Activated CD4-positive, alpha-beta T cell treated with anti-CD3 and anti-CD28 coated beads, Interleukin-2, amount 10 ng/mL, durations not matched to agents 7 days and 5 days (primary cell): ENCODE data around the gene AMOTL1. TPM values are rescaled to one million over a fixed set of nuclear protein-coding genes. Genes with fewer than 3 reads are reported as not detected.

Experiments
- CTCF ChIA-PET: fragments of 350-600 bp; sonication (Branson Sonifier 250); formaldehyde crosslinking; loops from one replicate; lab custom pipeline; 2021; ENCODE audit warnings: antibody characterized with exemption; lab: Charles Lee
- POLR2A ChIA-PET: fragments of 350-600 bp; sonication (Branson Sonifier 250); formaldehyde crosslinking; loops from one replicate; lab custom pipeline; 2021; ENCODE audit warnings: antibody characterized with exemption; lab: Charles Lee
- DNase-seq: peaks from one replicate; pipeline ENCODE4 v3.0.0-alpha.2; 2020
- H3K27ac Mint-ChIP-seq: one replicate; pipeline ENCODE4 v1.8.0; 2021; ENCODE audit warnings: mild to moderate bottlenecking, moderate library complexity, mixed read lengths
- H3K27me3 Mint-ChIP-seq: one replicate; pipeline ENCODE4 v1.8.0; 2021; ENCODE audit warnings: mixed read lengths
- H3K36me3 Mint-ChIP-seq: one replicate; pipeline ENCODE4 v1.8.0; 2021; ENCODE audit warnings: low read depth, mixed read lengths
- H3K4me1 Mint-ChIP-seq: one replicate; pipeline ENCODE4 v1.8.0; 2021; ENCODE audit warnings: mixed read lengths
- H3K4me3 Mint-ChIP-seq: one replicate; pipeline ENCODE4 v1.8.0; 2021; ENCODE audit warnings: mild to moderate bottlenecking, moderate library complexity, mixed read lengths
- H3K9me3 Mint-ChIP-seq: one replicate; pipeline ENCODE4 v1.8.0; 2021; ENCODE audit warnings: mixed read lengths
- total RNA-seq, 2 experiments: library from RNA; stranded (reverse); gene quantifications; one replicate each; pipeline ENCODE4 v1.2.3, GENCODE V29; 2021

Gene AMOTL1
- total RNA-seq, 2 experiments from 2014 or later = 3.1 to 4.0 TPM

DNA sequence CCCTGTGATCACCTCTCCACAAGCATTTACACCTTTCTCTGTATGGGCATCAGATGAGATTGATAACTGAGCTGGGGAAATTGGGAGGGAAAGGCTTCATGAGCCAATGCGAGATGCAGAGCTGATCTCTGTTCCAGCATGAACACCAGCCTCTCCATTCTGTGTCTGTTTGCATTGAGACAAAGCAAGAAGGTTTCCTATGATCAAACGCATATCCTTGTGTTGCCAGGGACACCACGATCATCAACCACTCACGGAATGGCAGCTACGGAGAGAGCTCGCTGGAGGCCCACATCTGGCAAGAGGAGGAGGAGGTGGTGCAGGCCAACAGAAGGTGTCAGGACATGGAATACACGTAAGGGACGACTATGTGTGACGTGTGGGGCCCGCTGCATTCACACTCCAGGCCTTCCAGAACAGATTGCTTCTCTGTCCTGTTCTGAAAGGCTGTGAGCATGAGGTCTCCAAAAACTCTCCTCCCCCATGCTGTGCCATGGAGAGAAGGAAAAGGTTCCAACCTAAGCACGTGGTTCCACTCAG is 96.4 kb downstream of the AMOTL1 start:
- peaks cover 2% of the 10 kb centered on the region for H3K4me1 Mint-ChIP-seq
- DNase-seq = no peak
- no peak overlapping the region for H3K4me3 Mint-ChIP-seq
- no peaks in the 10 kb centered on the region for H3K9me3 Mint-ChIP-seq
- no peaks in the 10 kb centered on the region for H3K36me3 Mint-ChIP-seq
- no peak overlapping the region for H3K27ac Mint-ChIP-seq
- ChIA-PET CTCF (interaction anchor here (1.0 to 1.3 kb wide), 2 partner anchors 9 to 15 kb away, joined by 3 to 6 read pairs; no protein-coding TSS in a partner anchor), POLR2A (no interaction called here)
- no peaks in the 10 kb centered on the region for H3K27me3 Mint-ChIP-seq

DNA sequence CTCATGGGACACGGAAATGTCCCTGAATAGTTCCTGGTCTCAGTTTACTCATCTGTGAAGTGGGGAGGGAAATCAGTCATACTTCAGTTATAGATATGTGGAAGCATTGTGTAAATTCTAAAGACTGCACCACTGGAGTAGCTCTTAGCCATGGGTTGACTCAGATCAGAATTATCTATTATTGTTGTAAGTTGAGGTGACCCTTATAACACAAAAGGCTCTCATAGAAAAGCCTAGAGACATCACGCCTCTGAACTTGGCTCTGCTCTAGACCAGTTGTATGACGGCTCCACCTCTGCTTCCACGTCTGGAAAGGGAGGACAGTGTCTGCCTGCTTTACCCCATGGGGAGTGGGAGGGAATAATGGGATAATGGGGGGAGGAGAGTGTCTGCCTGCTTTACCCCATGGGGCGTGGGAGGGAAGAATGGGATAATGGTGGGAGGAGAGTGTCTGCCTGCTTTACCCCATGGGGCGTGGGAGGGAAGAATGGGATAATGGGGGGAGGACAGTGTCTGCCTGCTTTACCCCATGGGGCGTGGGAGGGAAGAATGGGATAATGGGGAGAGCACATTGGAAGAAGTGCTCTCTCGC is 98.2 kb downstream of the AMOTL1 start:
- Mint-ChIP-seq H3K4me1 (peaks cover 2% of the 10 kb centered on the region), H3K9me3 (no peaks in the 10 kb centered on the region), H3K27me3 (no peaks in the 10 kb centered on the region), H3K4me3 (no peak overlapping the region), H3K36me3 (no peaks in the 10 kb centered on the region), H3K27ac (no peak overlapping the region)
- DNase-seq = no peak
- POLR2A ChIA-PET = no interaction called here
- CTCF ChIA-PET = no interaction called here

DNA sequence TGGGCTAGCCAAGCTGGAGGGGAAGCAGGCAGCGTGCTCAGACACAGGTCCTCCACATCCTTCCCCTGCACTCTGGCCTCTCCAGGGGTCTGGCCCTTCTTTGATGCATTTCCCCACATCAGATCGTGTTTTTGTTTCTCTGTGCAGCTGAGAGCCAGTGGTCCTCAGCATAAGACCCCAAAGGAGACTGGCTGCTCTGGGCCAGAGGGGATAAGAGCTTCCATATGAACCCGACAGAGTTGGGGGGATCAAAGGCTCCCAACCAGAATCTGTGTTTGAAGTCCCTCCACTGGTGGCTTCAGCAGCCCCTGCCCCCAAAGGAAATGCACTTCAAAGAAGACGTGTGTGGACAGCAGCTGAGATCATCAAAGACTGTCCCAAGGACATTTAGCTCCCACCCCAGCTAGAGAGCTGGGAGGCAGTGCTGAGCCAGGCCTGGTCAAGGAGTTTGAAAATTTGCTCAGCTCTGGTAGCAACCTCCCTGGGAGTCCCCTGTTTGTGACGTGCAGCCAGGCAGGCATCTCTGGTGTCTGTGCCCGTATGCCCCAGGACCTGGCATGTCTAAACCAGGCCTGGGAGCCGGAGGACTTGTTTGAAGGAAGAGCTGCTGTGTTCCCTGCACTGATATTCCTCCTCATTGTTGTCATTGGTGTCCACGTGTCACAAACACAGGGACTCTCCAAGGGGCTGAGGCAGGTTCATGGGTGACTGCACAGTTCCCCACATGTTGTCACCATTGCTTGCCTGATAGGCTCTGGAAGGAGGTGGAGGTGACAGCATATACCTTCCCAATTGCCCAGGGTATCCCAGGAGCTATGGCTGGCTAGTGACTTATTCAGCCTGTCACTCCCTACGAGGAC is 99.0 kb downstream of the AMOTL1 start:
- no peaks in the 10 kb centered on the region for H3K9me3 Mint-ChIP-seq
- no peak overlapping the region for H3K4me3 Mint-ChIP-seq
- POLR2A ChIA-PET = no interaction called here
- H3K27me3 Mint-ChIP-seq = no peaks in the 10 kb centered on the region
- DNase-seq = no peak
- H3K27ac Mint-ChIP-seq = no peak overlapping the region
- H3K36me3 Mint-ChIP-seq = no peaks in the 10 kb centered on the region
- CTCF ChIA-PET = interaction anchor here (1.0 to 1.5 kb wide), 2 partner anchors 9 kb away, joined by 3 to 5 read pairs; no protein-coding TSS in a partner anchor
- peaks cover 2% of the 10 kb centered on the region for H3K4me1 Mint-ChIP-seq

DNA sequence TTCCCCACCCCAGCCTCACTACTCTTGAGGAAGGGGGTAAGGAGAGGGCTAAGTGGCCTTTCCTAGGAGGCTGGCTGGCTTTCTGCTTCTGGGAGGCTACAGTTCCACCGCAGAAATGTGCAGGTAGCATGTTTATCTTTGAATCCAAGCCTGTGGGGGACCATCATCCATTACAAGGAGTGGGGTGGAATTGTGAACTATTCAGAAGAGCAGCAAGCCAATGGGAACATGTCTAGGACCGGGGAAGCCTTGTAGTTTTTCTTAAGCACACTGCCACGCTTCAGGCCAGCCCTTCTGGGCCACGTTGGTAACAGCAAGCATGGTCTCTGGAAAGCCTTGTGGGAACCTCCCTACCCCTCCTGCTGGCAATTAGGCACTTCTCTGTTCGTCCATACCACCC is 100.3 kb downstream of the AMOTL1 start:
- POLR2A ChIA-PET = no interaction called here
- H3K27me3 Mint-ChIP-seq = no peaks in the 10 kb centered on the region
- no peak overlapping the region for H3K4me3 Mint-ChIP-seq
- CTCF ChIA-PET = no interaction called here
- H3K27ac Mint-ChIP-seq = no peak overlapping the region
- no peaks in the 10 kb centered on the region for H3K4me1 Mint-ChIP-seq
- no peak for DNase-seq
- H3K36me3 Mint-ChIP-seq = no peaks in the 10 kb centered on the region
- no peaks in the 10 kb centered on the region for H3K9me3 Mint-ChIP-seq

DNA sequence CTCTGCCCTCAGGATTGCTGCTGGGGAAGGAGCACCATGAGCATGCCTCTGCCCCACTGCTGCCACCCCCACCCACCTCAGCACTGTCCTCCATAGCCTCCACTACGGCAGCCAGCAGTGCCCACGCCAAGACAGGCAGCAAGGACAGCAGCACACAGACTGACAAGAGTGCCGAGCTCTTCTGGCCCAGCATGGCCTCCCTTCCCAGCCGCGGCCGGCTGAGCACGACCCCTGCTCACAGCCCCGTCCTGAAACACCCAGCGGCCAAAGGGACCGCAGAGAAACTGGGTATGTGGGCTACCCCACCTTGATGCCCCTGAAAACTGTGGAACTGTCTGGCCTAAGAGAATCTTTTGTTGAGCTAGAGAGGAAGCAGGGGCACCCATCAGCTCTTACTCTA is 101.0 kb downstream of the AMOTL1 start:
- Mint-ChIP-seq H3K9me3 (no peaks in the 10 kb centered on the region), H3K4me1 (no peaks in the 10 kb centered on the region), H3K27ac (no peak overlapping the region), H3K27me3 (peaks cover 2% of the 10 kb centered on the region), H3K36me3 (no peaks in the 10 kb centered on the region), H3K4me3 (no peak overlapping the region)
- DNase-seq = no peak
- POLR2A ChIA-PET = no interaction called here
- CTCF ChIA-PET = no interaction called here

DNA sequence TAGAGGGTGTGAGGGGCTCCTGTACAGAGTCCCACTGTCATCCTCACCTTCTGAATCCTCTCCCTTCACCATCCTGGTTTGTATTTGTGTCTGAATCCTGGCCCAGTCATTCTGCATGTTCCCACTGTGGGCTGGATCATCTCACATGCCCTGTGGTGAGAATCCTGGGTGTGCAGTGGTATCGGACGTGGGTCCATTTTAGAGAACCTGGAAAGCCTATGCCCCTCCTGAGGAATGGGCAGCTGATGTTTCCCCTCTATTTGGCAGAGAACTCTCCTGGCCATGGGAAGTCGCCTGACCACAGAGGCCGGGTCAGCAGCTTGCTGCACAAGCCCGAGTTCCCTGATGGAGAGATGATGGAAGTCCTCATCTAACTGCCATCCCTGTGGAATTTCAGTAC is 102.3 kb downstream of the AMOTL1 start:
- Mint-ChIP-seq H3K27me3 (peaks cover 2% of the 10 kb centered on the region), H3K36me3 (no peaks in the 10 kb centered on the region), H3K4me1 (no peaks in the 10 kb centered on the region), H3K27ac (no peak overlapping the region), H3K4me3 (no peak overlapping the region), H3K9me3 (no peaks in the 10 kb centered on the region)
- ChIA-PET POLR2A (no interaction called here), CTCF (no interaction called here)
- DNase-seq = no peak

DNA sequence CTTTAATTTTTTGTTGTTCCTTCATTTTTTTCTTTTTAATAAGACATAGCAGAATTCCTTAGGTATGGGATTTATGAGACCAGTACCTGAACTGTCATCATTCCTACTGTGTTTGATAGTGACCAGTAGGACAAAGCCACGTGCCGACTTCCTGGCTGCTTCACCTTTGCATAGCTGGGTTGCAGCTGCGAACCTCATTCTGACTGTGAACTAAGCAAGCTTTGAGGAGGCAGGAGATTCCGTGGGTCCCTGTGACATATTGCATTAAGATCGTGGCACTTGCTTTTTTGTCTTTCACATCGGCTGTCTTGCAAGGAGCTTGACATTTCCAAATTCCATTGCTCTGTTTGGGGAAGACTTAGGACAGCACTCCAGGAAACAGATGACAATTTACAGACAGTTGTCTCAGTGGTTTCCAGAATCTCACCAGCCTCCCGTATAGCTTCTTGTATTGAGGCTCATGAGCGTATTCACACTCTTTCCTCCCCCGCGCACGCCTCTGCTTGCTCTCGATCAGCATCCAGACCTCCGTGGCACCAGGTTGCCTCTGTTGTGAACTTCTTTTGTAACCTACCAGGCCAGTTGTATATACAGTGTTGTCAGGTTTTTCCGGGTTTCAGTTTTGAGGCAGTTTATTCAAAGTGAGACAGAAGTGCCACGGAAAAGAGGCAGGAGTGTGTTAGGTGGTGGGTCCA is 103.5 kb downstream of the AMOTL1 start:
- Mint-ChIP-seq H3K9me3 (no peaks in the 10 kb centered on the region), H3K4me3 (no peak overlapping the region), H3K36me3 (no peaks in the 10 kb centered on the region), H3K27me3 (peaks cover 2% of the 10 kb centered on the region), H3K27ac (no peak overlapping the region), H3K4me1 (peaks cover 7% of the 10 kb centered on the region)
- POLR2A ChIA-PET = no interaction called here
- no peak for DNase-seq
- CTCF ChIA-PET = no interaction called here

DNA sequence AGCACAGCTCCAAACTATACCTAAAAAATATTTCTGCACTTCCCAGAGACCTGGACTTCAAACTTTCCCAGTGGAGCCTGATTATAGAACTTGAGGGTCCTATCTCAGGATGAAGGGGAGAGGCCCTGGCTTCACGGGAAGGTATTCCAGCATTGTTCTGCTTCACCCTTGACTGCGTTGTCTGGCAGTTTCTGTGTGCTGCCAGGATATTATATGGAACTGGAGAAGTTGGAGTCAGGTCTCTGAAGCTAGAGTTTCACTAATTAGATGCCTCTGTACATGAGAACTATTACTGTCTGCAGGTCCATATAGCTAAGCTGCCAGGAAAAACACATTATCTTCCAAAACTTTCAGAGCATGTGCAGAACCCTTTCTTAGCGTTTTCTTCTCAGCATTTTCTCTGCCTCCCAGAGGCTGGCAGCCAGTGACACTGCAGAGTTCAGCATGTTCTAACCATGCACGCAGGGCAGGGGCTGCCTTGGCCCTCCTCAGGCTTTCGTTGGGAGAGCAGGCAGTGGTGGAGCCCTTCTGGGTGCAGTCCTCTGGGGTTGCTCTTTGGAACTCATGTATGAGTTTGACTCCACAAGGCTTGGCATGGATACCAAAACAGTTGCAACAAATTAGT is 105.9 kb downstream of the AMOTL1 start:
- H3K27ac Mint-ChIP-seq = no peak overlapping the region
- POLR2A ChIA-PET = no interaction called here
- H3K4me1 Mint-ChIP-seq = peaks cover 16% of the 10 kb centered on the region
- no peak overlapping the region for H3K4me3 Mint-ChIP-seq
- no peak for DNase-seq
- H3K36me3 Mint-ChIP-seq = no peaks in the 10 kb centered on the region
- H3K27me3 Mint-ChIP-seq = peaks cover 2% of the 10 kb centered on the region
- CTCF ChIA-PET = interaction anchor here (0.6 to 1.7 kb wide), 3 partner anchors 9 to 153 kb away, joined by 4 to 6 read pairs (median 6); no protein-coding TSS in a partner anchor
- H3K9me3 Mint-ChIP-seq = no peaks in the 10 kb centered on the region

DNA sequence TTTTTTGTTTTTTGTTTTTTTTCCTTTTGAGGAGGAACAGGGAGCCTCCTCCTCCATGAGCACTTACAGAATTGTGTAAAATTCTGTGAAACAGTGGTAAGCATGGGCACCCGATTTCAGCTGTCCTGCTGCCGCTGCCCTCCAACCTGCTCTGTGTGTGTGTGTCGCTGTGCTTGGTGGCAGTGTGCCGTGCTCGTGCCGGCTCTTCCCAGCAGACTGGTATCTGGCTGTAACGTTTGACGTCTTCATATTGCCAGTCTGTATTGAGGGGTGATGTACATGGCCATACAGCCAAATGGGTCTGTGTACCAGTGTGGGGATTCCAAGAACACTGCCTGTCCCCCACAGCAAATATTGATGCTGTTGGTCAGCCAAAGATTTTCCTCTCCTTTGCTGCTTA is 108.1 kb downstream of the AMOTL1 start:
- Mint-ChIP-seq H3K4me3 (no peak overlapping the region), H3K27ac (peak overlapping the region; percentile 32), H3K36me3 (no peaks in the 10 kb centered on the region), H3K4me1 (peaks cover 16% of the 10 kb centered on the region), H3K9me3 (no peaks in the 10 kb centered on the region), H3K27me3 (peaks cover 2% of the 10 kb centered on the region)
- DNase-seq = no peak
- ChIA-PET CTCF (interaction anchor here (0.9 to 1.2 kb wide), 4 partner anchors 9 to 21 kb away, joined by 3 to 5 read pairs (median 4); no protein-coding TSS in a partner anchor), POLR2A (no interaction called here)

DNA sequence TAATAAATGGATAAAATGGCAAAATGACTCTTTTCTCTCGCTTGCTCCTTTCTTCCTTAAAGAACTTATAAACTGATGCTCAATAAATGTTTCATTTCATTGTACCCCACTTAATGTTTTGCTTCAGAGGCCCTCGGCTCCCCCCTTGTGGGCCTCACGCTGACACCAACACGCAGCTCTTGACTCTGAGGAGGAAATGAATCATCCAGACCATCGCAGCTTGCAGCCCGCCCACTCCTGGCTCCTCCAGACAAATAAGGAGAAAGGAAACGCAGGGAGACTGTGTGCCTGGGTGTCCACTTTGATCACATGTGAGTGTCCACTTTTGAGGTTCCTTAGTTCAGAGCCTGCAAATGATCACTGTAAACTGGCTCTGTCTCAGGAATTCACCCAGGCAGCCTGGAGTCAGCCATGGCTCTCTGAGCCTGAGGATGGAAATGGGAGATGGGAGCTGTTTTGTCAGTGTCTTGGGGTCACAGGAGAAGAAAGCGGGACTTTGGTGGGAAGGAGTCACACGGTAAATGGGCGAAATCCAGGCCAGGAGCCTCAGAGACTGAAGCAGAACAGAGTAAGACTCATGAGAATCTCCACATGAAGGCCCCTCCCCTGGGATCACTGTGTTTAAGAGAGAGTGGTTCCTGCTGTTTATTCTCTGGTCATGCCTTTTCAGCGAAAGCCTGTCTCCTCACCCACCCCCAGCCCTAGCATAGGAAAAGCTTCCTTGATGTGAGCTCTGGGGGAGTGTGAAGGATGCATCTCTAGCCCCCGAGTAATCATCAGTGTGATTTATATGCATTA is 108.7 kb downstream of the AMOTL1 start:
- Mint-ChIP-seq H3K36me3 (no peaks in the 10 kb centered on the region), H3K4me3 (no peak overlapping the region), H3K27ac (peak overlapping the region; percentile 32), H3K4me1 (peaks cover 16% of the 10 kb centered on the region), H3K9me3 (no peaks in the 10 kb centered on the region), H3K27me3 (peaks cover 2% of the 10 kb centered on the region)
- ChIA-PET CTCF (interaction anchor here (0.9 to 1.2 kb wide), 5 partner anchors 9 to 78 kb away, joined by 3 to 5 read pairs (median 3); no protein-coding TSS in a partner anchor), POLR2A (no interaction called here)
- DNase-seq = peak; percentile 49

DNA sequence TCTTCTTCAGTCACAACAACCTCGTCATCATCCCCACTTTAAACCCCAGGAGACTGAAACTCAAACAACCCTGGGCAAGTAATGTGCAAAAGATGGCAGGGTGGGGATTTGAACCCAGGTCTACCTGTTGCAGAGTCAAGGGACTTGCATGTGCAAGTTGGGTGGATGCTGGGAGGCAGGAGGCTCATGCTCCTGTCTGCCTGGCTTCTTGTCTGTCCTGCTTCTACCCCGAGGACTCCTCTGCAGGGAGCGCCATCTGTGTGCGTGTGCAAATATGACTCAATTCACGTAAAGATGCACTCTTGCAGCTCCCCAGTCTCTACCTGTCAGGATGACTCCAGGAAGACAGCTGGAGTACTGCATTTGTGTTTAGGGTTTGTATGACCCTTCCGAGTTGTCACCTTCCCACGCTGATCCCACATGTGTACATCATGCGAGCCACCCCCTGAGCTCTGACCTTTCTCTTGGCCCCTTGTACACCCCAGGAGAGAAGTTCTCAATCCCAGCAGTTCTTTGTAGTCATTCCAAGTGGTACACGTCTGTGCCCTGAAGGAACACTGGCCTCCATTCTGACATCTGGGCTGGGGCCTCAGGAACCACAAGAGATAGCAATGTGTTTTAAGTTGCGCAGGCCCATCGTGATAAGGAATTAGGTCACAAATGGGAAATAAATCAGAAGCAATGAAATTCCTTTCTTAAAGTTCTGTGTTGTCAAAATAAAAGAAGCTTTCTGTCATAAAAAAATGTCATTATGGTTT is 109.5 kb downstream of the AMOTL1 start:
- POLR2A ChIA-PET = no interaction called here
- Mint-ChIP-seq H3K4me3 (no peak overlapping the region), H3K27ac (peak overlapping the region; percentile 31), H3K9me3 (no peaks in the 10 kb centered on the region), H3K36me3 (no peaks in the 10 kb centered on the region), H3K4me1 (peaks cover 16% of the 10 kb centered on the region), H3K27me3 (peaks cover 2% of the 10 kb centered on the region)
- no peak for DNase-seq
- CTCF ChIA-PET = interaction anchor here (1.0 to 1.2 kb wide), 2 partner anchors 20 to 77 kb away, joined by 3 to 4 read pairs; no protein-coding TSS in a partner anchor
